ENCODE results near the gene ORC1.

Gene ORC1

DNA sequence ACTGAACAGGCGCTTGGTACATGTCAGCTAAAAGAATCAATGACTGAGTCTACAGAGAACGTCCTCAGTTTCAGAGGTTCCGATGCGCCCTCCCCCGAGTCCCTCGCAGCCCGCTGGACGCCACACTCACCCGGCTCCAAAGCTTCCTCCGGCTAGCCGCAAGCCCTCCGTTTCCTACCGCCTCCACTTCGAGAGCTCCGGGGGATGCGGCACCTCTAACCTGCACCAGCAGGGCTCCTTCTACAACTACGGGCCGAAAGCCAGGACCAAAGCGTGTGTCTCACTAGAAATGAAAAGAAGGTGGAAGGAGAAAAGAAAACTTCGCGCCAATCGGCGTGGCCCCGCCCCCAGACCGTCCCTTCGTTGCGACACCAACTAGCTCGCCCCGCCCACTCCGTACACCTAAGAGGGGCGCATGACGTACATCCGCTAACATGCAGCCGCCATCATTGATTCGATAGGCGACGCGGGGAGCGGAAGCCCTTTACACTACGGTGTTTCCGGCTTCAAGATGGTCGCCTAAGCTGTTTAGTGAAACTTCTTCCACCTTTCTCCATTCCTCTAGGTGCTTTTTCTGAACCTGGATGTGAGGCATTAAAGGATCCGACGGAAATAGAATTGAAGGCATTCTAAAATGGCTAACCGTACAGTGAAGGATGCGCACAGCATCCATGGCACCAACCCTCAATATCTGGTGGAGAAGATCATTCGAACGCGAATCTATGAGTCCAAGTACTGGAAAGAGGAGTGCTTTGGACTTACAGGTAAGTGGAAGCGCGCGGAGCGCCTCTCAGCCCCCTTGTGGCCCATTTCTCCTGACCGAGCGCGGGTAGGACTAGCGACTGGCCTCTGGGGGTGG lies at the start of gene ORC1, which contains the start of gene PRPF38A:
Gene ORC1, minus strand, starts transcription at position 308 of the 859 bp plus-strand sequence. CDS start 2,200 bp downstream, outside the sequence.
Gene PRPF38A, plus strand, starts transcription at position 487 of the 859 bp plus-strand sequence. Its CDS starts 148 bp downstream, at position 635.
- peak; percentile 88 to 96 (median 92) for DNase-seq (ENCODE audit: low read depth in 3 of 3, low spot score in 1 of 3)

DNA sequence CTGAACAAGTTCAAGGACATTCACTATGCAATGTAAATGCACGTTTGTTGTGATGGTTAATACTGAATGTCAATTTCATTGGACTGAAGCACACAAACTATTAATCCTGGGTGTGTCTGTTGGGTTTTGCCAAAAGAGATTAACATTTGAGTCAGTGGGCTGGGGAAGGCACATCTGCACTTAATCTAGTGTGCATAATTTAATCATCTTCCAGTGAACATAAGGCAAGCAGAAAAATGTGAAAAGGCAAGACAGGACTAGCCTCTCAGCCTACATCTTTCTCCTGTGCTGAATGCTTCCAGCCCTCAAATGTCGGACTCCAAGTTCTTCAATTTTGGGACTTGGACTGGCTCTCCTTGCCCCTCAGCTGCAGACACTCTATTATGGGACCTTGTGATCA lies 40.2 kb upstream of the ORC1 start:
- DNase-seq (ENCODE audit: low read depth in 3 of 3, low spot score in 1 of 3) = no peak

DNA sequence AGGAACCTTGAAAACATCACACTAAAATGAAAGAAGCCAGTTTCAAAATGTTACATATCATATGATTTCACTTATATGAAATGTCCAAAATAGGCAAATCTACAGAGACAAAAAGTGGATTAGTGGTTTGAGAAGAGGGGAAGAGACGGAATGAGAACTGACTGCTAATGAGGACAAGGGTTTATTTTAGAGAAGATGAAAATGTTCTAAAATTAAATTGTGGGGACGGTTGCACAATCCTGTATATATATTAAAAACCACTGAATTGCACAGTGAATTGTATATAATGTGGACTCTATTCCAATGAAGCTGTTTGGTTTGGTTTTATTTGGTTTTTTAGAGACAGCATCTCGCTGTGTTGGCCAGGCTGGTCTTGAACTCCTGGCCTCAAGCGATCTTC lies 35.8 kb upstream of the ORC1 start:
- no peak for DNase-seq (ENCODE audit: low read depth in 3 of 3, low spot score in 1 of 3)

DNA sequence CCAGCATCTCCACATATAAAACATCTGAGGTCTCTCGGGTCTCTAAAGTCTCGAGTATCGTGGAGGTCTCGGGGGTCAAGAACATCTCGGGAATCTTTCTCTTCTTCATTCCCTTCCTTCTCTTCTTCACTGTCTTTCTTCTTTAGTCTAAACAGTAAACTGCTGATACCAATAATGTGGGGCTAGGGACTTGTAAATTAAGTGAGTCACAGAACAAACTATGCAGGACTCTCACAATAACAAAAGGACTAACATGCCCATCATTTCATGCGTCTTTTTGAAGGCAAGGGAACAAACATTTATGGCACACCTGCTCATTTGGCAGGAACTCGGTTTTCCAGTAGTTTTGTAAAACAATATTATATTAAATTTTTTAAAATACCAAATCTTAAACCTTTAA lies 32.6 kb upstream of the ORC1 start:
- no peak for DNase-seq (ENCODE audit: low read depth in 3 of 3, low spot score in 1 of 3)

DNA sequence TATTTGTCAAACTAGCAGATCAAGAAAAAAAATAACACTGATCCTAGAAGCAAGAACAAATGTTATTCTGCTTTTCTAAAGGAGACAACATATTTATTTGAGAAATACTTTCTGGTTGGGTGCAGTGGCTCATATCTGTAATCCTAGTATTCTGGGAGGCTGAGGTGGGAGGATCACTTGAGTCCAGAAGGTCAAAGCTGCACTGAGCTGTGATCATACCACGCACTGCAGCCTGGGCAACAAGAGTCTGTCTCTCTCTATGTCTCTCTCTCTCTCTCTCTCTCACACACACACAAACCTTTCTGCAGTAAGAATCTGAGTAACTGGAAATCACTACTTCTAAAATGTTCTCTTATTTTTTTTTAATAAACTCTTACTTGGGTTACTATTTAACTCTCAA lies 31.4 kb upstream of the ORC1 start:
- no peak for DNase-seq (ENCODE audit: low read depth in 3 of 3, low spot score in 1 of 3)

DNA sequence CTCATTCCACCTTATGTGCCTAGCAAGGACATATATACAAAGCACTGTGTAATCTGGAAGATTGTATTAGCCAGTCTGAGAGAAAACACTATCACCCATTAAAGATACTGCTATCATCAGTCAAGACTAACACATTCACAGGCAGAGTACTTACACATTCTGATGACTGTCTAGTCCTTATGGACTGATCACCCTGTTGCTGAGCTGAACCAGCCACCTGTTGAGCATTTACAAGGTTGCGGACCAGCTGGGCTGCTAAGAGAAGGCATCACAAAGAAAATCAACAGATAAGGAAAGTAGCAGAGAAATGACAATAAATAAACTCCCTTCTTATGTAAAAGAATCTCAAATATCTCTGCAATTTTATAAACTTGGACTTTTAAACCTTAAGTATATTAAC lies 31.0 kb upstream of the ORC1 start:
- no peak for DNase-seq (ENCODE audit: low read depth in 3 of 3, low spot score in 1 of 3)

DNA sequence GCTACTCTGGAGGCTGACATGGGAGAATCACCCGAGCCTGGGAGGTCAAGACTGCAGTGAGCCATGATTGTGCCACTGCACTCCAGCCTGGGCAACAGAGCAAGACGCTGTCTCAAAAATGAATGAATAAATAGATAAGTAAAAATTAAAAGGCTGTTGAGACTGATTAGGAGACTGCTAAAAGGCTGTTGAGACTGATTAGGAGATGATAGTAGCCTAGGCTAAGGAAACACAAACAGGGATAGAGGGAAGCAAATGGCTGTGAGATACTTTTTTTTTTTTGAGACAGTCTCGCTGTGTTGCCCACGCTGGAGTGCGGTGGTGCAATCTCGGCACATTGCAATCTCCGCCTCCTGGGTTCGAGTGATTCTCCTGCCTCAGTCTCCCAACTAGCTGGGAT lies 28.6 kb upstream of the ORC1 start:
- DNase-seq (ENCODE audit: low read depth in 3 of 3, low spot score in 1 of 3) = no peak

DNA sequence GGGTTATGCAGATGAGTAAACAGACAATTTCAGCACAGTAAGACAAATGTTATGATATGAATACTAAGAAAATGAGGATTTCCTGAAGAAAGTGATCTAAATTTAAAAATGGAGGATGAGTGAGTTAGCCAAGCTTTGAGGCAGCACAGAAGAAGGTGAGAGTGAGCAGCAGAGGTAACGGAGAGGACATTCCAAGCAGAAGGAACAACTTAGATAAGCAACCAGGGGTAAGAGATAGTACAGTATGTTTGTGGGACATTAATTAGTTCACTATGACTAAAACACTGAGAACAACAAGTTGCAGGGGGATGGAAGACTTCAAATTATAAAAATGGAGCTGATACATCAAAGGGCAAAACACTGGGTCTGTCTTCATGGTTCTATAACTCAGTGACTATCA lies 22.9 kb upstream of the ORC1 start:
- DNase-seq (ENCODE audit: low read depth in 3 of 3, low spot score in 1 of 3) = no peak

DNA sequence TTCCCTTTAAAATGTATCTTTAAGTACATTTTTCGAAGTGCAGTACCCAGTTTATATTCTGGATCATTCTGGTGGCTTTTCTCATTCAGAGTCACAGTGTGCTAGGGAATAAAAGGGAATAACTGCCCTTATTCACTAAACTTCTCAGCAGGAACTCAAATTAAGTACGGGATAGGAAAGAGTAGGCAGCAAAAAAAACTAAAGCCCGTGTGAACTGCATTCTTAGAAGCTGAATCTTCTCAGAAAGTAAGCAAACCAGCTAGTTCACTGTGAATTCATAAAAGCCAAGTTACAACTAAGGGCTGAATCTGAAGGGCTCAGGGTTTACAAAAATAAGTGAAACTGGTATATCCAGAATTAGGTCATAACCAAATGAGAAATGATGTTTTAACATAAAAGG lies 22.1 kb upstream of the ORC1 start:
- DNase-seq (ENCODE audit: low read depth in 3 of 3, low spot score in 1 of 3) = no peak

DNA sequence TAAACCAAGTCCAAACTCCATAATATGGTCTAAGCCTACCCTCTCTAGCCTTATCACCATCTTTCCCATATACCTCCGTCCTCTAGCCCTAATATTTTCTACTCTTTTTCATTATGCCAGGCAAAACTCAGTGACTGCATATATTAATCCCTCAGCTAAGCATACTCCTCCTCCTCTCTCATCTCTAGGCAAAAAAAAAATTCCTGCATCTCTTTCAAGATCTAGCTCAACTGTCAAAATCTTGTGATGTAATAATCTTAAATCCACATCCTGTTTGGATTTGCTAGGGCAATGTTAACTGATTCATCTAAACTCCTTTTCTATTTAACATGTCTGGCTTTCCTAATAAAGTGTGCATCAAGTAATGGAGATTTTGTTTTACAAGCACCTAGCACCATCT lies 20.6 kb upstream of the ORC1 start:
- no peak for DNase-seq (ENCODE audit: low read depth in 3 of 3, low spot score in 1 of 3)

DNA sequence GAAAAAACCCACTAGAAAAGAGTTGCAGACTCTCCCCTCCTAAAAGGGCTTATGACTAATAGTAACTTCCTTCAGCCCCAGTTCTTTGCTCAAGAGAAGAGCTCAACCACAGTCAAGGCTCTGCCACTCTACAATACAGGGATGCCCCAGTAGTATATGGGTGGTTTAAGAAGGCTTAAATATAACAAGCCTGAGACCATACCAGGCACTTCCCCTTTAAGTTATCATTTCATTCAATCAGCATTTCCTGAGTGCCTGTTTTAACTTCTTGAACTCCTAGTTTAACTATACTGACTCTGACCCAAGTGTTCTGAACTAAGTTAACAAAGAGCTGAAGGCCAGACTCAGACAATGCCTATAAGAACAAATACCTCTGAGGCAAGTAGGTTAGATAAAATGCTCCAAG lies 20.0 kb upstream of the ORC1 start:
- DNase-seq (ENCODE audit: low read depth in 3 of 3, low spot score in 1 of 3) = no peak

DNA sequence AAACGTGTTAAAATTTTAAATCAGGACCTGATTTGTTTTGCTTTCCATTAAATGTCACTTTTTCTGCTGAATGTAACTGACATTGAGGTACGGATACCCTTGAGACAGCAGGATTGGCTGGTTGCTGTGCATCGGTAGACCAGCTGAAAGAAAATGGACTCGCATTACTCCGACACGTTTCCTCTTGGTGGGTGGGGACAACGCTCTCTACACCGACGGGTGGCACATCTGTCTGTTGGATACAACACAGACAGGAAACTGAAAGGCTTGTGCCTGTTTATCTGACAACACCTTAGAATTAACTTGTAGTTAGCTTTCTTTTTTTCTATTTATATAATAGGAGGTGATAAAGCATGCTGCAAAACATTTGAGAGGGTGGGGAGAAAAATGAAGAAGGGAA lies 19.5 kb upstream of the ORC1 start:
- peak; percentile 28 to 57 (median 47) for DNase-seq (ENCODE audit: low read depth in 3 of 3, low spot score in 1 of 3)

DNA sequence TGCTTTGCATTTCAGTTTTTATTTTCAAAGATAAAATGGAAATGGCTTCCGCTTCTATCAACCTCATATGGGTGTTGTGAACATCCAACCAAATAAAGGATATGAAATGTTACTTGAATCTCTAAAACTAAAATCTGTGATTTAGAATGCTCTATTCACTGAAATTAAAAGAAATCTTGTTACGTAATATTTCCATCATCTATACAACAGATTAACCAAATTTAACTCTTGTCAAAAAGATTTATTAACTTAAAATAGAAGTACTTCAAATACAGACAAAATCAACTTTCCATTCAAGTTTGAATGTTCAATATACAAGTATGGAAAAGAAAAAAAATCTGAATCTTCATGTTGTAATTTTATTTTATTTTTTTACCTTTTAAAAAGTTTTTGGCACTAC lies 18.8 kb upstream of the ORC1 start:
- no peak for DNase-seq (ENCODE audit: low read depth in 3 of 3, low spot score in 1 of 3)

DNA sequence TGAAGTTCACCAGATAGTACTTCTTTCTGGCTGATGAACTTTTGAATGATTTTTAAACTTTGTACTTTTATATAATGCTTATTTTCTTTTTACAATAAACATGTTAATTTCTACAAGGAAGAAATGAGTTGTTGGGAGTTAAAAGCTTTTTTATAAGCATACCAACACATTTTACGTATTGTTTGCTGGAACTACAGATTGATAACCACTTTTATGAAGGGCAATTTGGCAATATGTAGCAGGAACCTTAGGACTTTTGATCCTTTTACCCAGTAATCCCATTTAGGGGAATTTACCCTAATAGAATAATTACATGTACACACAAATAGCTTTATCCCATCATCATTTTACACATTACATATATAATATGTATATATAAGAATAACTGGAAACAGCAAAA lies 16.5 kb upstream of the ORC1 start:
- DNase-seq (ENCODE audit: low read depth in 3 of 3, low spot score in 1 of 3) = no peak

DNA sequence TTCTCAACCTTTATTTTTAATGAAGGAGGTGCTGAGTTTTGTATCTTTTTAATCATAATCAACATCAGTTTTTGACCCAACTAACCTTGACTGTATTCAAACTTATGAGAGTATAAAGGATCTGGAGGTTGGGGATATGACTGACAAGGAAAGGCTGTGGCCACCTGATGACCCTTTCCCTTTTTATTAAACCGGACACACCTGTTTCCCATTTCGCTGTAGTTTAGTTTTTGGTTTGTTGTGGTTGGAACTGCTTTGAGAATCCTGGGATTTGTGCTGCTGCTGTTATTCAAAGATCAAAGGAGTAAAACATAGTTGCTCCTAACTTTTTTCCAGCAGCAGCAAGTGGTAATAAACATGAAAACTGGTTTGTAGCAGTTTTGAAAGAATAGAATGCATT lies 12.6 kb upstream of the ORC1 start:
- DNase-seq (ENCODE audit: low read depth in 3 of 3, low spot score in 1 of 3) = no peak

DNA sequence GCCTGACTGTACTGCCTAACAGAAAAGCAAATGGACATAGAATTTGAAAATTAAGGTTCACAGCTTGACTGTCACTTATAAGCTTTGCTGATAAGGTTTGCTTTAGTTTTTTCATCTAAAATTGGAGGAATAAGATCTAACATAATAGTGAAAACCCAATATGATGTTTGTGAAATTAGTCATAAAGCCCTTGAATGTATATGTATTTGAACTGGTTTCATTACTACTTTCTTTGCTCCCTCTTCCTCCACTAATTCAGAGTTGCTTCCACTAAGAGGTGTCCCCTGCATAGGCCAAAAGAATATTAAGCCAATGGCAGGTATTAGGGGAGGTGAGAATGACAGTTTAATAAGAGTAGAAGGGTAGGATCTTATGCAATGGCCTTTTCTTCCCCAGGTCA lies 10.7 kb upstream of the ORC1 start:
- DNase-seq (ENCODE audit: low read depth in 3 of 3, low spot score in 1 of 3) = no peak

DNA sequence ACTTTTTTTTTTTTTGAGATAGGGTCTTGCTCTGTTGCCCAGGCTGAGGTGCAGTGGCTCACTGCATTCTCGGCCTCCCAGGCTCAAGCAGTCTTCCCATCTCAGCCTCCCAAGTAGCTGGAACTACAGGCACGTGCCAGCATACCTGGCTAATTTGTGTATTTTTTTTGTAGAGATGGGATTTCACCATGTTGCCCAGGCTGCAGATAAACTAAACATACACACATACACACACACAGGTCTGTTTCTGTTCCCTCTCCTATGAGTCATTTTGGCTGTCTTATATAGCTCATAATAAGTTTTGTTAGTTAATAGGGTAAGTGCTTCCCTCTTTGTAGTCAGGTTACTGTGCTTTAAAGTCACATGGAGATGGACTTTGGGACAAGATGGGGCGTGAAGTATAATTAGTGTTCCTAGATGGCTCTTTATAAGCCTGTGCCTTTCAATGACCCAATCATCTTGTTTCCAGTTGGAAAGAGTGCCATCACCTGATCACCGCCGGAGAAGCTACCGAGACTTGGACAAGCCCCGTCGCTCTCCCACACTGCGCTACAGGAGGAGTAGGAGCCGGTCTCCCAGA lies 9.3 kb upstream of the ORC1 start:
- DNase-seq (ENCODE audit: low read depth in 3 of 3, low spot score in 1 of 3) = no peak

DNA sequence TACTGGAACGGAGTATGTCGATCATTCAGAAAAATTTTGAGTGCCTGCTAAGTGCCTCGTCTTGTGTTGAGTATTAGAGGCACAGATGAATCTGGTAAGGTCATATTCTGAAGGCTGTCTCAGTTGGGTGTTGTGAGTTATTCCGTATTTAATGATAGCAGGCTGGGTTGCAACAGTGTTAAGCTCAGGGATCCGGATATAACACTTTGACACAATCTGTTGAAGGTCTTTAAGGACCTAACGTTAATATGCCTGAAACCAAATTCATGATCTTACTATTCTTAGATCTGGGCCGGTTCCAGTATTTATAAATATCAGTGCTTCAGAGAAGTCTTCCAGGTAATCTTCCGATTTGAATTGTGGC lies 734 bp upstream of the ORC1 start:
- DNase-seq (ENCODE audit: low read depth in 3 of 3, low spot score in 1 of 3) = no peak

DNA sequence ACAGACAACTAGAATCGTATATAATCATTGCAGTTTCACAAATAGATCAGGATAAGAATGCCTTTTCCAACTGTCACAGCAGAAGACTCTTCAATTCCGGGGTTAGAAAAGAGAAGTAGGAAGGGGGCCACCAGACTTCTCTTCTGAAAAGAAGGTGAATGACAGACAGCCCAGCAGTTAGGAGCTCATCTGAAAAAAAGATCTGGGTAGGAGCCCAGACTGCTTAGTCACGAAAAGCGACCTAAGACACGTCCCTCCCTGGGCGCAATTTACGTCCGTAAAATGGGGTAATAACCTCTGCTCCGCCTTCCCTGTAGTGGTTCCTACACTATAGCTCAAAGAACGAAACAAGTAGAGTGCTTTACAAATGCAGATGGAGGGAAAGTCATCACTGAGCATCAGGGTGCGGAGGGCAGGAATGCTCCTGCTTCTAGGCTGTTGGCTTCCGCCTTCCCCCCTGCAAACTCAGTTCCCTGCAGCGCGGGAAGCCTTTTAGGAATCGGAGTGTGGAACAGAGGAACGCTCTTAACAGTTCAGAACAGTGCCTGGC lies 582 bp downstream of the ORC1 start:
- peak in 1 of 3 donors; percentile 21 for DNase-seq (ENCODE audit: low read depth in 3 of 3, low spot score in 1 of 3)

DNA sequence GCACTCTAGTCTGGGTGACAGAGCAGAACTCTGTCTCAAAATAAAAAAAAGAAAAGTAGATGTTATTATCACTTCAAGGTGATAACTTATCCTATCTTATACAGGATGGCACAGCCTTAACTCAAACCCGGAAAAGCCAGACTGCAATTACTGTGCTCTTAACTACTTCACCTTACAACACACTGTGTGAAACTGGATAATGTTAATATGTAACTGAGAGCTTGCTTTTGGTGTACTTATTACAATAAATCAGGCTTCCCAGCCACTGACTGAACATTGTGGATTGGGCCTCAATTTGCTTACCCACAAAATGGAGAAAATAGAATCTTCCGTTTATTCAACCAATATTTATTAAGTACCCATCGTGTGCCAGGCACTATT lies 1.4 kb downstream of the ORC1 start:
- DNase-seq (ENCODE audit: low read depth in 3 of 3, low spot score in 1 of 3) = no peak

DNA sequence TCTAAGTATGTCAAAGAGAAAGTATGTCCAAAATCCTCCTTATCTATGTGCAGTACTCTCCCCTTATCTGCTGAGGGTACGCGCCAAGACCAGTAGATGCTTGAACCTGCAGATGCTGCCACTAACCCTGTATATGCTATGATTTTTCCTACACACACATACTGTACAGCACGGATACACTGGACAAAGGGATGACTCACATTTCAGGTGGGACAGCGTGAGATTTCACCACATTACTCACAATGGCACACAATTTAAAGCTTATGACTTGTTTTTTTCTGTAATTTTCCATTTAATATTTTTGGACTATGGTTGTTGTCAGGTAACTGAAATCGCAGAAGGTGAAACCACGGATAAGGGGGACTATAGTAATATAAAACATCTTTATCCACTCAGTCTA lies 4.1 kb downstream of the ORC1 start:
- no peak for DNase-seq (ENCODE audit: low read depth in 3 of 3, low spot score in 1 of 3)

DNA sequence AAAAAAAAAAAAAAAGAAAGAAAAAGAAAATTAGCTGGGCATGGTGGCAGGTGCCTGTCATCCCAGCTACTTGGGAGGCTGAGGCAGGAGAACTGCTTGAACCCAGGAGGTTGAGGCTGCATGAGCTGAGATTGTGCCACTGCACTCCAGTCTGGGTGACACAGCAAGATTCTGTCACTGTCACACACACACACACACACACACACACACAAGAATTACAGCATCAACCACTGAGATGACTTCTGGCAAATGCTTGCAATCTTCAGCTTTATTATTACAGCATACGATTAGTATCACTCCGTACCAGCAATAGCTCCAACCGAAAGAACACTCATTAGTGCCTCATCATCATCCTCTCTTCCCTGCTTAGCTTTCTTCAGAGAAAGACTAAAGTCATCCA lies 4.6 kb downstream of the ORC1 start:
- no peak for DNase-seq (ENCODE audit: low read depth in 3 of 3, low spot score in 1 of 3)

DNA sequence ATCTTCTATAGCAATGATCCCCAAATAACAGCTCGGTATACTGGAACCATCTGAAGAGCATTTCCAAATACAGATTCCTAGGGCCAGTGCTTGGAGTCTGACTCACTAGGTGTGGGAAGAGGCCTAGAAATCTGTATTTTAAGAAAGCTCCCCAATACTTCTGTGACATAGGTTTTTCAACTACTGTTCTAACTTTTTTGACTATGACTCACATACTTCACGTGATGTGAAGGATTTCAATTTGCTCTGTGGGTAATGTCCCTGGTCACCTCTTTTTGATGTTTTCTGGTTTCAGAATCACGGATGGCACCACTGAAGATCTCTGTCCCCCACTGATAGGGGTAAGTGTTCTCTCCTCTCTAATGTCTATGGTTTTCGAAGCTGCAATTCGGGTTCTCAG lies 11.0 kb downstream of the ORC1 start:
- no peak for DNase-seq (ENCODE audit: low read depth in 3 of 3, low spot score in 1 of 3)

Data from stimulated activated CD4-positive, alpha-beta T cell treated with anti-CD3 and anti-CD28 coated beads, TNF-alpha, amount 100 ng/mL, for 1 hour (primary cell).